ENCODE data around the gene CDYL. TPM values are rescaled to one million over a fixed set of nuclear protein-coding genes. Genes with fewer than 3 reads are reported as not detected.
A peak's percentile ranks its signal among the peaks of the same experiment; 100 is the strongest.

Gene CDYL
- total RNA-seq, 1 experiment from 2014 or later: 60.8 TPM

GRCh38 chr6:4932228-4932903, 156.2 kb downstream of the CDYL start:
- Histone ChIP-seq H3K9me2 (ENCODE audit: insufficient read depth) (no peaks in the 10 kb centered on the region), H3F3A (ENCODE audit: insufficient read depth, low read depth) (no peaks in the 10 kb centered on the region), H3K4me2 (peak overlapping the region; percentile 48), H3K9me3 (ENCODE audit: insufficient read depth, low read depth) (no peaks in the 10 kb centered on the region; the same call in 1 of the 2 replicates), H3K36me3 (ENCODE audit: low read depth) (no peaks in the 10 kb centered on the region), H3K4me1 (replicated peaks; ENCODE audit: insufficient read depth) (peaks cover 18% of the 10 kb centered on the region), H2AFZ (no peak overlapping the region), H4K20me1 (ENCODE audit: insufficient read depth) (no peaks in the 10 kb centered on the region), H3K27me3 (ENCODE audit: insufficient read depth, low read depth) (no peaks in the 10 kb centered on the region), H3K79me2 (ENCODE audit: low read depth) (peaks cover 6% of the 10 kb centered on the region; the same call in 1 of the 2 replicates), H3K4me3 (no peak overlapping the region), H3K27ac (peak overlapping the region; percentile 77)
- no TSS peak for BruUV-seq (replicated peaks)
- TF ChIP-seq, protein P1, sequence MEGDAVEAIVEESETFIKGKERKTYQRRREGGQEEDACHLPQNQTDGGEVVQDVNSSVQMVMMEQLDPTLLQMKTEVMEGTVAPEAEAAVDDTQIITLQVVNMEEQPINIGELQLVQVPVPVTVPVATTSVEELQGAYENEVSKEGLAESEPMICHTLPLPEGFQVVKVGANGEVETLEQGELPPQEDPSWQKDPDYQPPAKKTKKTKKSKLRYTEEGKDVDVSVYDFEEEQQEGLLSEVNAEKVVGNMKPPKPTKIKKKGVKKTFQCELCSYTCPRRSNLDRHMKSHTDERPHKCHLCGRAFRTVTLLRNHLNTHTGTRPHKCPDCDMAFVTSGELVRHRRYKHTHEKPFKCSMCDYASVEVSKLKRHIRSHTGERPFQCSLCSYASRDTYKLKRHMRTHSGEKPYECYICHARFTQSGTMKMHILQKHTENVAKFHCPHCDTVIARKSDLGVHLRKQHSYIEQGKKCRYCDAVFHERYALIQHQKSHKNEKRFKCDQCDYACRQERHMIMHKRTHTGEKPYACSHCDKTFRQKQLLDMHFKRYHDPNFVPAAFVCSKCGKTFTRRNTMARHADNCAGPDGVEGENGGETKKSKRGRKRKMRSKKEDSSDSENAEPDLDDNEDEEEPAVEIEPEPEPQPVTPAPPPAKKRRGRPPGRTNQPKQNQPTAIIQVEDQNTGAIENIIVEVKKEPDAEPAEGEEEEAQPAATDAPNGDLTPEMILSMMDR (conservative IDR thresholded peaks at IDR 0.05): no peak
- no peak for TF ChIP-seq EZH2 (IDR thresholded peaks at IDR 0.05; ENCODE audit: low read depth)
- ChIA-PET POLR2A (ENCODE audit: unreplicated experiment) (interaction anchor here (0.7 kb wide), 1 partner anchor 751 kb away, joined by 3 read pairs; no protein-coding TSS in a partner anchor), CTCF (no interaction called here)
- intact Hi-C loops (cut with micrococcal nuclease; ENCODE audit: unreplicated experiment): no loop called here
- no peak for DNase-seq

DNA sequence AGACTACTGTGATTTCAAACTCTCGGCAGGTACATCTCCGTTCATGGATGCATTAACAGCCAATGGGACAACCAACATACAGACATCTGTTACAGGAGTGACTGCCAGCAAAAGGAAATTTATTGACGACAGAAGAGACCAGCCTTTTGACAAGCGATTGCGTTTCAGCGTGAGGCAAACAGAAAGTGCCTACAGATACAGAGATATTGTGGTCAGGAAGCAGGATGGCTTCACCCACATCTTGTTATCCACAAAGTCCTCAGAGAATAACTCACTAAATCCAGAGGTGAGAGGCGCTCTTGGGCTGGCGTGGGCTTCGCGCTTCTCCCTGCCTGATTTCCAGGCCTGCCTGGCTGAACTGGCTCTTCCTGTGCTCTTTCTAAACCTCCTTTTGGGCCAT, 159.3 kb downstream of the CDYL start:
- Histone ChIP-seq H4K20me1 (ENCODE audit: insufficient read depth) (no peaks in the 10 kb centered on the region), H3F3A (ENCODE audit: insufficient read depth, low read depth) (no peaks in the 10 kb centered on the region), H3K4me2 (no peak overlapping the region), H3K4me3 (no peak overlapping the region), H3K36me3 (ENCODE audit: low read depth) (no peaks in the 10 kb centered on the region), H3K9me3 (ENCODE audit: insufficient read depth, low read depth) (no peaks in the 10 kb centered on the region; the same call in 1 of the 2 replicates), H3K9me2 (ENCODE audit: insufficient read depth) (no peaks in the 10 kb centered on the region), H3K79me2 (ENCODE audit: low read depth) (peaks cover 6% of the 10 kb centered on the region; the same call in 1 of the 2 replicates), H2AFZ (no peak overlapping the region), H3K27ac (no peak overlapping the region), H3K27me3 (ENCODE audit: insufficient read depth, low read depth) (no peaks in the 10 kb centered on the region), H3K4me1 (replicated peaks; ENCODE audit: insufficient read depth) (peaks cover 22% of the 10 kb centered on the region)
- POLR2A ChIA-PET (ENCODE audit: unreplicated experiment): no interaction called here
- no TSS peak for BruUV-seq (replicated peaks)
- CTCF ChIA-PET: no interaction called here
- TF ChIP-seq, protein P1 (conservative IDR thresholded peaks at IDR 0.05): no peak
- no peak for TF ChIP-seq EZH2 (IDR thresholded peaks at IDR 0.05; ENCODE audit: low read depth)
- intact Hi-C loops (cut with micrococcal nuclease; ENCODE audit: unreplicated experiment): loop anchor here (5.0 kb wide), 1 partner anchor 878 kb away; no protein-coding TSS in a partner anchor
- DNase-seq: no peak

- intact Hi-C loops (cut with micrococcal nuclease; ENCODE audit: unreplicated experiment): loop anchor here (1.0 to 5.0 kb wide), 2 partner anchors 623 to 879 kb away; no protein-coding TSS in a partner anchor
- Histone ChIP-seq H4K20me1 (ENCODE audit: insufficient read depth) (no peaks in the 10 kb centered on the region), H3K9me3 (ENCODE audit: insufficient read depth, low read depth) (no peaks in the 10 kb centered on the region; the same call in 1 of the 2 replicates), H2AFZ (no peak overlapping the region), H3K79me2 (ENCODE audit: low read depth) (peaks cover 3% of the 10 kb centered on the region; the same call in 1 of the 2 replicates), H3K4me2 (no peak overlapping the region), H3F3A (ENCODE audit: insufficient read depth, low read depth) (peaks cover 3% of the 10 kb centered on the region; the same call in 1 of the 2 replicates), H3K9me2 (ENCODE audit: insufficient read depth) (no peaks in the 10 kb centered on the region), H3K4me1 (replicated peaks; ENCODE audit: insufficient read depth) (peaks cover 24% of the 10 kb centered on the region), H3K4me3 (no peak overlapping the region), H3K36me3 (ENCODE audit: low read depth) (no peaks in the 10 kb centered on the region), H3K27me3 (ENCODE audit: insufficient read depth, low read depth) (no peaks in the 10 kb centered on the region), H3K27ac (no peak overlapping the region)
- TF ChIP-seq, protein P1 (conservative IDR thresholded peaks at IDR 0.05): no peak
- TF ChIP-seq EZH2 (IDR thresholded peaks at IDR 0.05; ENCODE audit: low read depth): no peak
- POLR2A ChIA-PET (ENCODE audit: unreplicated experiment): no interaction called here
- BruUV-seq (replicated peaks): no TSS peak
- DNase-seq: no peak
- CTCF ChIA-PET: interaction anchor here (0.6 to 0.9 kb wide), 2 partner anchors 623 to 890 kb away, joined by 3 read pairs; no protein-coding TSS in a partner anchor
These were observed 159.9 kb downstream of the CDYL start for GRCh38 chr6:4935975-4936680.

Measured in PC-9 (cell line).